HG02970 (cell line): ENCODE results near the gene WASF1.
"Not testable (repeated sequence)": the region's sequence is repeated elsewhere in the genome, so short reads cannot be mapped to it uniquely, and the experiment has no call there.

ENCODE experiments used
- ATAC-seq: cut with Tn5 transposase; IDR thresholded peaks from one replicate; pipeline ENCODE4 v1.9.1; 2021; ENCODE audit warnings: mild to moderate bottlenecking, moderate library complexity, moderate number of reproducible peaks; ENCODE audit not compliant: unreplicated experiment, low FRiP score

WASF1 gene

GRCh38 chr6:110178626-110179405 is 654 bp downstream of the WASF1 start:
- peak; percentile 8 for ATAC-seq

DNA sequence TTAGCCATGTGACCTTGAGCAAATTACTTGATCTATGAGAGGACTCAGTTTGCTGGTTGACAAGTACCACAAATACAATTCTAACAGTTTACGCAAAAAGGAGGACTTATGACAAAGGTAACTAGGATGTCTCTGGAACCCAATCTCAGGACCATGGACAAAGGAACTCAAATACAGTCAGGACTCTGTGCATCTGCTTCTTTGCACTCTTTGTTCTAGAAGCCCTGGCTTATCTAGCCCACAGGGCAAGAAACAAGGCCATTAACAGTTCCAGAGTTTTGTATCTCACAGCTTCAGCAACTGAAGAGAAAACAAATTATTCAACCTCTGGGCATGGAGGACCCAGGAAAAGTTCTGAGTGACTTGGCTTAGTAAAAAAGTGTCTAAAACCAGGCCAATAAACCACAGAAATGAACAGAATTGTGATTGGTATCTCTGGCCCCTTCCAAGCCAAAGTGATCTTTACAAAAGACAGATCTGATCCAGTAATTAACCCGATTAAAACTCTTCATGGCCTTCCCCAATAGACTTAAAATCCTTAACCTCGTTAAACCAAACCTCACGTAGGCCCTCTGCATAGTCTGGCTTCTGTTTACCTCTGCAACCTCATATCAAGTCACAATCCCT is 5.9 kb downstream of the WASF1 start:
- no peak for ATAC-seq

DNA sequence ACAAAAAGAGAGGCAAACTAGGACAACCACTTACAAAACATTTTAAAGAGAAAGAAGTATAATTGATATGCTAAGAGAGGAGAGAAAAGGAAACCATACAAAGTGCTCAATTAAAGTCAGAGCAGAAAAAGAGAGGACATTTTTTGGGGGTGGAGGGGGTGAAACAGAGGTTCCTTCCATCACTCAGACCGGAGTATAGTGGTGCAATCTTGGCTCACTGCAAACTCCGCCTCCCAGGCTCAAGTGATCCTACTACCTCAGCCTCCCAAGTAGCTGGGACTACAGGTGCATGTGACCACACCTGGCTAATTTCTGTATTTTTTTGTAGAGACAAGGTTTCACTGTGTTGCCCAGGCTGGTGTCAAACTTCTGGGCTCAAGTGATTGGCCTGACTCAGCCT is 9.4 kb downstream of the WASF1 start:
- no peak for ATAC-seq

DNA sequence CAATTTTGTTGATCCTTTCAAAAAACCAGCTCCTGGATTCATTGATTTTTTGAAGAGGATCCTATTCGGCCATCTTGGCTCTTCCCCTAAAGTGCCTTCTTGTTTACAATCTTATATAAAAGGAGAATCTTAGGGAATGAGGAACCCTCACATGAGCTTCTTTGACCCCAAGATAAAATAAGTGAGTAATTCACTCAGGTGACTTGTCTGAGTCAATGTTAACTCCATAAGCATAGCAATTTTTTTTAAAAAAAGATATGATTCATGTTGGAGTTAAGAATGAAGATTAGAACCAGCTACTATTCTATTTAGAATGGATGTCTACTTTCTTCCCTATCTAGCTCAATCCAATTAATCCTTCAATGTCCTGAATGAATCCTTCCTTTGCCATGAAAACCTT is 21.0 kb downstream of the WASF1 start:
- no peak for ATAC-seq

DNA sequence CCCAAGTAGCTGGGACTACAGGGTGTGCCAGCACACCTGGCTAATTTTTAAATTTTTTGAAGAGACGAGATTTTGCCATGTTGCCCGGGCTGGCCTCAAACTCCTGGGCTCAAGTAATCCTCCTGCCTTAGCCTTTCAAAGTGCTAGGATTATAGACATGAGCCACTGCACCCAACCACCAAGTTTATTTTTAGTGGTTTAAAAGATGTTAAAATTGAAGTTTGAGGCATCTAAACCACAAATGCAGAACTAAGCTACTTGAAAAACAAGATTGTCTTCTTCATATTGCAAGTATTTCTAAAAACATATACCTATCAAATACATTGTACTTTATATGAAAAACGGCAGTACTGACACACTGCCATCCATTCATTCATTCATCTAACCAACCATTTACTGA is 31.6 kb downstream of the WASF1 start:
- no peak for ATAC-seq

DNA sequence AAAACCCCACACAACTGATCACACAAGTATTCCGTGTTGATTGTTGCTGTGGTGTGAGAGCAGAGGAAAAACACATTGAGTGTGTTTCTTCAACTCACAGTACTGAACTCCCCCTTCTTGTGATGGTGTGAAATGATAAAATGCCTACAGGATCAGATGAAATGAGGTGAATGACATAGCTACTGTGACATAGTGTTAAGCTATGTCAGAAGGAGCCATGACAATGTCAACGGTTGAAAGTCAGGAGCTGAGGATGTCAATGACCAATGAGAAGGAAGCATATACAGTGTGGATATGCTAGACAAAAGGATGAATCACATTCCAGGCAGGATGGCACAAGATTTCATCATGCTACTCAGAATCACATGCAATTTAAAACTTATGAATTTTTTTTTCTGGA is 38.8 kb downstream of the WASF1 start:
- no peak for ATAC-seq

DNA sequence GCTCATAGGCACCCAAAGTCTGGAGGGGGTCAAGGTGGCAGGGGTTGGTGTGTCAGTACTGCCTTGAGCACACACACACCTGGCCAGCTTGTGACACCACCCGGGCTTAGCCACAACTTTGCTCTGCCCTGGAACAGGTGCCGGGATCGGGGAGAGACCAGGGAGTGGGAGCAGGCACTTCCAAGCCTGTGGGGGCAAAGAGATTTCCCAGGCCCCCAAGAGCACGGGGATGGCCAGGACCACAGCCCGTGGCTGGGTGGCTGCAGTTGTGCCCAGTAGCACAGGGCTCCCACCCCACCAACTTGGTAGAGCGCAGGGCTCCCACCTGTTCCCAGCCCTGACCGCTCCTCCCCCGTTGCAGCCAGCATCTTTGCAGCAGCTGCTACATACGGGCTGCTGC is 40.4 kb downstream of the WASF1 start:
- ATAC-seq = no peak

GRCh38 chr6:110137924-110138887 is 41.3 kb downstream of the WASF1 start:
- no peak for ATAC-seq

- ATAC-seq = no peak
Measured at GRCh38 chr6:110130362-110130761, 49.1 kb downstream of the WASF1 start.

- ATAC-seq = no peak
Measured at GRCh38 chr6:110128418-110128817, 51.1 kb downstream of the WASF1 start.

DNA sequence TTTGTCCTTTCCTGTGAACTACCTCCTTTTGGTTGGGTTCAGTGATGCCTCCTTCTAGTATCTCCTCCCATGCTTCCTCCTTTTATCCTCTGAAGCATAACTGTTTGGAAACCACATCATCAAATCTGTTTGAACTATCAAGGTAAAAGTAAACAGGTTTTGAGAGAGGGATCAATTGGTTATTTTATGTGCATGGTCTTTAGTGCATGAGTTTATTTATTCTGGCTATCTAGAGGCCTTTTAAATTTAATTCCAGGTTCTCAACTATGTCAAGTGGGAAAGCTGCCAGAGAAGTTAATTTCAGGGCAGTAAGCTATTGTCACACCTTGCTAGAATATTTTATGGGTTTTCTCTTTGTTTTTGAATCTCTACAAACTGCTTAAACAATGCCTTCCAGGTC is 54.1 kb downstream of the WASF1 start:
- no peak for ATAC-seq

DNA sequence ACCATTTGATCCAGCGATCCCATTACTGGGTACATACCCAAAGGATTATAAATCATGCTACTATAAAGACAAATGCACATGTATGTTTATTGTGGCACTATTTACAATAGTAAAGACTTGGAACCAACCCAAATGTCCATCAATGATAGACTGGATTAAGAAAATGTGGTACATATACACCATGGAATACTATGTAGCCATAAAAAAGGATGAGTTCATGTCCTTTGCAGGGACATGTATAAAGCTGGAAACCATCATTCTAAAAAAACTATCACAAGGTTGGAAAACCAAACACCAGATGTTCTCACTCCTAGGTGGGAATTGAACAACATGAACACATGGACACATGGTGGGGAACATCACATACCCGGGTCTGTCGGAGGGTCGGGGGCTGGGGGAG is 57.8 kb downstream of the WASF1 start:
- not testable (repeated sequence) for ATAC-seq

DNA sequence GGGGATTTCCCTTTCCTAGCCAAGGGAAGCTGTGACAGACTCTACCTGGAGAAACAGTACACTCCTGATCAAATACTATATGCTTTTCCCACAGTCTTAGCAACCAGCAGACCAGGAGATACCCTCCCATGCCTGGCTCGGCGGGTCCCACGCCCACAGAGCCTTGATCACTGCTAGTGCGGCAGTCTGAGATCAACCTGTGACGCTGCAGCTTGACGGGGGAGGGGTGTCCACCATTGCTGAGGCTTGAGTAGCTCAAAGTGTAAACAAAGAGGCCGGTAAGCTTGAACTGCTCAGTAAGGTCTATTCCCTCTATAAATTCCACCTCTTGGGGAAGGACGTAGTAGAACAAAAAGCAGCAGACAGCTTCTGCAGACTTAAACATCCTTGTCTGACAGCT is 63.2 kb downstream of the WASF1 start:
- ATAC-seq = no peak

- no peak for ATAC-seq
Measured at GRCh38 chr6:110114004-110114403, 65.5 kb downstream of the WASF1 start.

- no peak for ATAC-seq
Measured at GRCh38 chr6:110105296-110105695, 74.2 kb downstream of the WASF1 start.

DNA sequence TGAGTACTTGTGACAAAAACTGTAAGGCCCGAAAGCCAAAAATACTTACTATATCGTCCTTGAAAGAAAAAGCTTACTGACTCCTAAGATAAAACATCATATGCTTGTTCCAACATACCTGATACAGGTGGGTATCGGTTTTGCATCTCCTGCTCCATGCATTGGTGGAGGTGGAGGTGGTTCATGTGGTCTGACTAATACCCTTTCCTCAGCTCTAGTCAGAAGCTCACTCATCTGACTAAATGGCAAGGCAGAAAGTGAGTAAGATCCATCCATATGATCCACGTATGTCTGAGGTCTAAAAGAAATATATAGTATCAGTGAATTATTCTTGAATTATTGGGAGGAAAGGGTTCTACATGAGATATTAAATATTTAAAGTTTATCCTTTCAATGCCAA is 76.2 kb downstream of the WASF1 start:
- ATAC-seq = no peak

DNA sequence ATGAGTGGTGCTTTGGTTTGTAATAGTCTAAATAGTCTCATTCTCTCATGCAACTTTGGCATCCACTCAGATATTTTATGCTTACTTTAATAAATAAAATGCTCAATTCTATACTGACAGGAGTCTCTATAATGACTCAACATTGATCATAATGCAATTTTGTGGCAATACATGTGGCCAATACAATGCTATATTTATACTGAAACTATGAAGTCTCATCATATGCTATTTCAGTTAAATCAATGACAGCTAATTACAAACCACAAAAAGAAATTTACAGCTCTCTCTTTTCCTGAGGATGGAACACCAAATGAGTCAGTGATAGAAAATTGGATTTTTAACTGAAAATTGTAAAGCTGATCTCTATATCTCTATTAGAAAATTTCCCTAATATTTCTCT is 77.1 kb downstream of the WASF1 start:
- no peak for ATAC-seq

DNA sequence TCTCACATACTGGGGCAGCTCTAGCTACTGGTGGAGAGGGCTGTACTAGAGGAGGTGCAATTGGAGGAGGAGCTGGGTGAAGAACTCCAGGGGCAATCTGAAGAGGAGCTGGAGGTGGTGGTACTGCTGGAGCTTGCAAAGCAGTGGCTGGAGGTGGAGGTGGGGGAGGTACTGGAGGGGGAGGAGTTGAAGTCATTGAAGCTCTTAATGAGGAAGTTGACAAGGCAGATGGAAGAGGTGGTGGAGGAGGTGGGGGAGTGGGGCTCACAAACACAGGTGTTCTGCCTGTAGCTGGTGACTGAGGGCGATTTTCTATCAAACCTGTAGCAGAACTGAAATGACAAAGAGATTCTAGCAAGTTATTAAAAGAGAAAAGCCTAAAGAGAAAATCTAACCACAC is 77.6 kb downstream of the WASF1 start:
- no peak for ATAC-seq

DNA sequence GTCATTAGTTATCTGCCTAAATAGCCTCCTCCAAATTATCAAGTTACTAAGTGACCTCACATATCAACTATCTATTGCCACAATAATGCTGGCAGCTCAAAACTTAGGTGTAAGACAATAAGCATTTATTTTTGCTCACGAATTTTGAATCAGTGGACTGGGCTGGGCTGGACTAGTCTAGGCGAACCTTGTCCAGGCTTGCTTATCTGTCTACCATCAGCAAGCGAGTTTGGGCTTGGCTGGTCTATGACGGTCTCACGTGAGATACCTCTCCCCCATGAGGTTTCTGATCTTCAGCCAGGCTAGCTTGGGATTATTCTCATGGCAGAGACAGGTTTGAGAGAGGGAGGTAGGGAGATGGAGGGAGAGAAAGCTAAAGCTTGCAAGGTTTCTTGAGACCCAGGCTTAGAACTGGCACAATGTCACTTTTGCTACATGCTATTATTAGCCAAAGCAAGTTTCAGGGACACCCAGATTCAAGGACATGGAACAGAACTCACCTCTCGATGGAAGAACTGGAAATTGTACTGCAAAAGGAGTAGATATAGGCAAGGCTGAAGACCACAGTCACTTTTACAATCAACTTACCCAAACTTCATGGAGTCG is 80.9 kb downstream of the WASF1 start:
- ATAC-seq = no peak

DNA sequence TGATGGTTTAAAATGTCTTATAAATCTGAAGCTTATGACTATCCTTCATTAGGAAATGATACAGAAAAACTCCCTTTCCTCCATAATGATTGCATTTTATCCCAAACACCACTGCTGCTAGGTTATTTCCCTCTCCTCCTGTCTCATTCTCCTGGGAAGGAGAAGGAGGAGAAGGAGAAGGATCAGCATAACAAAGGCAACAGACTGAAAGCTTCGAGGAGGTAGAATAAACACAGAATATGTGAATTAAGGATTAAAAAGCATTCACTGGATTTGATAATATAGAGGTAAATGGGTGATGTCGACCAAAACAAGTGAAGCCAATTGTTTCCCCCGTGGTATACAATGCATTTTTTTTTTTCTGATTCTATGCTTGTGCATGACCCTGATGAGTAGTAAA is 82.0 kb downstream of the WASF1 start:
- no peak for ATAC-seq

GRCh38 chr6:110095935-110096334 is 83.5 kb downstream of the WASF1 start:
- no peak for ATAC-seq
